ENCODE measurements around the gene TSPEAR.

DNA sequence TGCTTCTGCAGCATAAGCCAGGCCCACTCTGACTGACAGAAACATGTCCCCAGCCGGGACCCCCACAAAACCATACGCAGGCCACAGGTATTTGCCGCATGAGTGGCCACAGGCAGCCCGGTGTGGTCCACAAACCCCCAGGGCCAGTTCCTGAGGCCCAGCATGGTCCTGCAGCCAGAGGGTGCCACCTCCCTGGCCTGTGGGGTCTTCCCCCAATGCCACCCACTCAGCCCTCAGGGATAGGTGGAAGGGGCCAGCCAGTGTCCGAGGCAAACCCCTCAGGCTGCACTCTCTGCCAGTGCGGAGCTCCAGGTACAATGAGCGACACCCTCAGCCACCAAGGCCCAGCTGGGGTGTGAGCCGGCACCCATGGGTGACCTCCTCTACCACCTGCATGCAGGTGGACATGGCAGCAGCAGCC lies 46.8 kb upstream of the TSPEAR start:
- TF ChIP-seq, protein P1, sequence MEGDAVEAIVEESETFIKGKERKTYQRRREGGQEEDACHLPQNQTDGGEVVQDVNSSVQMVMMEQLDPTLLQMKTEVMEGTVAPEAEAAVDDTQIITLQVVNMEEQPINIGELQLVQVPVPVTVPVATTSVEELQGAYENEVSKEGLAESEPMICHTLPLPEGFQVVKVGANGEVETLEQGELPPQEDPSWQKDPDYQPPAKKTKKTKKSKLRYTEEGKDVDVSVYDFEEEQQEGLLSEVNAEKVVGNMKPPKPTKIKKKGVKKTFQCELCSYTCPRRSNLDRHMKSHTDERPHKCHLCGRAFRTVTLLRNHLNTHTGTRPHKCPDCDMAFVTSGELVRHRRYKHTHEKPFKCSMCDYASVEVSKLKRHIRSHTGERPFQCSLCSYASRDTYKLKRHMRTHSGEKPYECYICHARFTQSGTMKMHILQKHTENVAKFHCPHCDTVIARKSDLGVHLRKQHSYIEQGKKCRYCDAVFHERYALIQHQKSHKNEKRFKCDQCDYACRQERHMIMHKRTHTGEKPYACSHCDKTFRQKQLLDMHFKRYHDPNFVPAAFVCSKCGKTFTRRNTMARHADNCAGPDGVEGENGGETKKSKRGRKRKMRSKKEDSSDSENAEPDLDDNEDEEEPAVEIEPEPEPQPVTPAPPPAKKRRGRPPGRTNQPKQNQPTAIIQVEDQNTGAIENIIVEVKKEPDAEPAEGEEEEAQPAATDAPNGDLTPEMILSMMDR (IDR thresholded peaks at IDR 0.05) = no peak
- TF ChIP-seq ZFX (IDR thresholded peaks at IDR 0.05; ENCODE audit: borderline replicate concordance) = no peak

All from 22Rv1 (cell line).